HG03139 (cell line): ENCODE measurements around the gene AFF4.

Experiments
- ATAC-seq: cut with Tn5 transposase; IDR thresholded peaks from one replicate; pipeline ENCODE4 v1.9.1; 2021; ENCODE audit not compliant: unreplicated experiment

The AFF4 gene

GRCh38 chr5:132895719-132896305, 67.6 kb downstream of the AFF4 start:
- no peak for ATAC-seq

GRCh38 chr5:132890817-132891216, 72.6 kb downstream of the AFF4 start:
- no peak for ATAC-seq

GRCh38 chr5:132889501-132889900, 73.9 kb downstream of the AFF4 start:
- no peak for ATAC-seq

- no peak for ATAC-seq
These were observed 76.2 kb downstream of the AFF4 start for GRCh38 chr5:132887283-132887682.

GRCh38 chr5:132886064-132886823, 77.2 kb downstream of the AFF4 start:
- ATAC-seq, result no peak

- ATAC-seq, result no peak
These were observed 78.9 kb downstream of the AFF4 start for GRCh38 chr5:132884548-132884947.

GRCh38 chr5:132883261-132883834, 80.1 kb downstream of the AFF4 start:
- no peak for ATAC-seq

- no peak for ATAC-seq
These were observed 85.5 kb downstream of the AFF4 start for GRCh38 chr5:132877938-132878337.

- ATAC-seq, result no peak
These were observed 86.0 kb downstream of the AFF4 start for GRCh38 chr5:132877466-132877865.

- no peak for ATAC-seq
These were observed 87.2 kb downstream of the AFF4 start for GRCh38 chr5:132876020-132876759.

- ATAC-seq, result no peak
These were observed 89.5 kb downstream of the AFF4 start for GRCh38 chr5:132873930-132874271.

- no peak for ATAC-seq
These were observed 90.1 kb downstream of the AFF4 start, which contains the start of gene LEAP2 for GRCh38 chr5:132873119-132873929. LEAP2 (plus strand) TSS chr5:132873668; CDS start chr5:132873695, 27 bp downstream.

- ATAC-seq, result no peak
These were observed 90.7 kb downstream of the AFF4 start for GRCh38 chr5:132872788-132873118.

GRCh38 chr5:132871459-132872284, 91.8 kb downstream of the AFF4 start:
- ATAC-seq, result no peak

- no peak for ATAC-seq
These were observed 92.6 kb downstream of the AFF4 start for GRCh38 chr5:132870801-132871200.

- no peak for ATAC-seq
These were observed 94.7 kb downstream of the AFF4 start for GRCh38 chr5:132868754-132869153.

GRCh38 chr5:132867046-132867451, 96.4 kb downstream of the AFF4 start:
- ATAC-seq, result no peak

GRCh38 chr5:132866342-132867045, 96.9 kb downstream of the AFF4 start, which contains the start of the genes GDF9 and UQCRQ:
GDF9 (minus strand) TSS chr5:132866469; CDS start chr5:132864533, 1,936 bp downstream.
UQCRQ (plus strand) TSS chr5:132866642; CDS start chr5:132866882, 240 bp downstream.
- peak; percentile 99 for ATAC-seq

- peak; percentile 27 for ATAC-seq
These were observed 97.6 kb downstream of the AFF4 start for GRCh38 chr5:132865668-132866341.
